NCI-H2196 treated with DMSO at 0.1 percent for 48 hours (cell line): ENCODE data around the gene GTPBP1.

ENCODE experiments used
- DNase-seq: peaks from one replicate; lab custom pipeline; 2025; ENCODE audit not compliant: unreplicated experiment; lab: John Stamatoyannopoulos, UW

Gene GTPBP1

GRCh38 chr22:38756711-38757463, 51.1 kb downstream of the GTPBP1 start:
- no peak for DNase-seq

- DNase-seq: no peak
Measured at GRCh38 chr22:38757464-38757757, 51.7 kb downstream of the GTPBP1 start.

DNA sequence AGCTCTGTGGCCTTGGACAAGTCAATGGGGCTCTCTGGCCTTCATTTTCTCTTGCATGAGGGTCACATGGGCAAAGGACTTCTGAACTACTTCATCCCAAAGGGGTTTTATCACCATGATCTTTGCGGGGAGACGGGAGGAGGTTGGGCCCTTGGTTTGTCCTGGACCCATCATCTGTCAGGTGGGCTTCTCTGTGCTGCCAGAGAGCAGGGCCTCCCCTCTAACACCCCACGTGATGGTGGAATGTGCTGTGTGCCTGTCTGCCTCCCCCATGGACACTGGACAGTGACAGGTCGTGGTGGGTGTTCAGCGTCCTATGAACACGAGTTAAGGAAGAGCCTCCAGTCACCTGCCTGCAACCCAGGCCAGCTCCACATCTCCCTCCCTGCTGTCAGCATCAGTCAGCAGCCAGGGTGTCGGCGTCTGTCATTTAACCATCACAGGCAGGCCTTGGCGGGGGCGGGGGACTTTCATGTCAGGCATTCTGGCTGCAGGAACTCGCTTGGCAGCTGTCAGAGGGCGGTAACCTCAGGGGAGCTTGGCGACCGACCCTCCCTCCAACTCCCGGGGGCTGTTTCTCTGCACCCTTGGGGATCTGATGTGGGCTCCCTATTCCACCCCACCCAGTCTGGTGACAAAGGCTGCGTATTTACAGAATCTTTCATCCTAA, 52.7 kb downstream of the GTPBP1 start:
- DNase-seq: no peak

- DNase-seq: no peak
Measured at GRCh38 chr22:38759005-38759404, 53.3 kb downstream of the GTPBP1 start.

- DNase-seq: no peak
Measured at GRCh38 chr22:38760477-38761201, 54.9 kb downstream of the GTPBP1 start.

DNA sequence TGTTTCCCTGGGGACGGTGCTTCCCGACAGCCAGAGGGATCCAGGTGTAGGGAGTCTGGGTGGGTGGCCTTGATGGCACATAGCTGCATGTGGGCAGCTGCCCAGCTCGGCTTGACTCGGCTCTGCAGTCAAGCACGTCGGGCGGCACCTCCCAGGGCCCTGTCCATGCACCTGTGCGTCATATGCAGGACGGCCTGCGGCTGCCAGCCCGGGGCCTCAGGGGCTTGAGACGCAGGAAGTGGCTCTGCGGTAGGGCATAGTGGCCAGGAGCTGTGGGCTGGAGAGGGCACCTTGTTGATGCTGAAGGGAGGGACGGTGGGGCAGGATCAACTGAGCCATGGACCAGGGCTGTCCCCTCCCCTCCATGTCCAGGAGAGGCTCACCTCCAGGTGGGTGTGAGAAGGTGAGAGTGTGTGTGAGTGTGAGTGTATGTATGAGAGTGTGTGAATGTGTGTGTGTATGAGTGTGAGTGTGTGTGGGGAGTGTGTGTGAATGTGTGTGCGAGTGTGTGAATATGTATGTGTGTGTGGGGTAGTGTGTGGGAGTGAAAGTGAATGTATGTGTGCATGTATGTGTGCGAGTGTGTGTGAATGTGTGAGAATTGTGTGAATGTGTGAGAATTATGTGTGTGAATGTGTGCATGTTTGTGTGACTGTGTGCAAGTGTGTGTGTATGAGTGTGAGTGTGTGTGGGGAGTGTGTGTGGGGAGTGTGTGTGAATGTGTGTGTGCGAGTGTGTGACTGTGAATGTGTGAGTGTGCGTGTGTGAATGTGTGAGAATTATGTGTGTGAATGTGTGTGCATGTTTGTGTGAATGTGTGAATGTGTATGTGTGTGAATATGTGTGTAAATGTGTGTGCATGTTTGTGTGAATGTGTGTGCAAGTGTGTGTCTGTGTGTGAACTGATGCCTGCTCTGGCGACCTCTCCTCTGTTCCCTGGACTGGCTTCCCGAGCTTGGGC, 55.7 kb downstream of the GTPBP1 start:
- no peak for DNase-seq

DNA sequence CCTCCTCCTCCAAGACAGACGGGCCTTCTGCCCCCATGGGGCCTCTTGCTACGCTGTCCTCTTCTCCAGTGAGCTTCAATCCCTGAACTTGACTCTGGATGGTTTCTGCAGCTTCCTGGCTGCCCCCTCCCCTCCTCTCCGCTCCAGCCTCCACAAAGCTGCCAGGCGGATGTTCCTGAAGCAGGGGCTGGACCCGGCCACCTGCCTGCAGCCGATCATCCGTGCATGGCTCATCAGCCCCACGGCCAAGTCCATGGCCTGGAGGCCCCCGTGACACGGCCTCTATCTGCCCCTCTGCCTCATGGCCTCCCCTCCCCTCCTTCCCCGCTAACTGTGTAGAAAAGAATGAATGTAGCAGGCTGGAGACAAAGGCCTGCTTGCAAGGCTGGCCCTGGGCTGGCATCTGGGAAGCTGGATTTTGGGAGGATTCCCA, 56.8 kb downstream of the GTPBP1 start:
- no peak for DNase-seq

GRCh38 chr22:38766076-38766777, 60.5 kb downstream of the GTPBP1 start:
- peak; percentile 50 for DNase-seq

DNA sequence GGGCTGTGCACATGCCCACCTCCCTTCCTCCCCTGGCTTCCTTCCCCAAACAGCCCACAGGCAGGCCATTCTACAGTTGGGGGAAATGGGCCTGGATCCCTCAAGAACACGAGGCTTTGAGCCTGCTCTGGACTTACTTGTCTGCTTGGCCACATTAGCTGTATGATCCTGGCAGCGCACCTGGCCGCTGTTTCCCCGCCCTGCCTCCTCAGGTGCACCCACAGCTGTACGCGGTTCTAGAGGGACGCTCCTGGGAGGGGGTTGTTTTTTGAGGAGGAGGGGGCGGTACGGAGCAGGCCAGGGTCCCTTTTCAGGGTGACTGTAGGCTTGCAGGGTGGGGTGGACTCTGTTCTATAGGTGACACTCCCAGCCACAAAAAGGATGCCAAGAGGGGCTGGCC, 61.6 kb downstream of the GTPBP1 start:
- no peak for DNase-seq

GRCh38 chr22:38768036-38768435, 62.3 kb downstream of the GTPBP1 start:
- no peak for DNase-seq

DNA sequence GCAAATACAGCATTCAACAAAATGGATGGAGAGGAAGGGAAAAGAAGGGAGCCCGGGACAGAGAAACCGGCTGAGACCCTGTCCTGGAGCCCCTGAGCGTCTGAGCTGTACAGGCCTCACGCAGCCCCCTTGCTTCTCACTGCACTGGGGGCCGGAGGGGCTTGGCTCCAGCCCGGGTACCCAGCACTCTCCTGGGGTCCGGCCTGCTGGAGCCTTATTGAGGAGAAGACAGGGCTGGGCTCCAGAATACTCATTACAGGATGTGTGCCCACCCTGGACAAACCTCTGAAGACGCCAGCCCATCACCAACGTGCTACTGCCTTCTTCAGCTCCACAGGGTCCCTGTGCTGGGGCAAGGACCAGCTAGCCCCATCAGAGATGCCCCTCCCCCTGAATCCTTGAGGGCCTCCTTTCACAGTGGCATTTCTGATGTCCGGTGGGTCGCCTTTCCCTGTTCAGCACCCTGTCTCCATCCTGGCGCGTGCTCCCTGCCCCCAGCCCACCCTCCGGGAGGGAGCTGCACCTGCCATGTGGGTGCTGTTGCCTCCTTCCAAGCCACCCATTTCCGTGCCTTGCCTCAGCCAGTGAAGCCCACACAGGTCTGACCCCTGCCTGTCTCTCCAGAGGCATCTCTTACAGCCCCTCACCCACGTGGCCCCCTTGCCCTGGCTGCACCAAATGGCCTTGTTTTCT, 64.7 kb downstream of the GTPBP1 start:
- DNase-seq: no peak

- DNase-seq: no peak
Measured at GRCh38 chr22:38772623-38772873, 66.8 kb downstream of the GTPBP1 start.

DNA sequence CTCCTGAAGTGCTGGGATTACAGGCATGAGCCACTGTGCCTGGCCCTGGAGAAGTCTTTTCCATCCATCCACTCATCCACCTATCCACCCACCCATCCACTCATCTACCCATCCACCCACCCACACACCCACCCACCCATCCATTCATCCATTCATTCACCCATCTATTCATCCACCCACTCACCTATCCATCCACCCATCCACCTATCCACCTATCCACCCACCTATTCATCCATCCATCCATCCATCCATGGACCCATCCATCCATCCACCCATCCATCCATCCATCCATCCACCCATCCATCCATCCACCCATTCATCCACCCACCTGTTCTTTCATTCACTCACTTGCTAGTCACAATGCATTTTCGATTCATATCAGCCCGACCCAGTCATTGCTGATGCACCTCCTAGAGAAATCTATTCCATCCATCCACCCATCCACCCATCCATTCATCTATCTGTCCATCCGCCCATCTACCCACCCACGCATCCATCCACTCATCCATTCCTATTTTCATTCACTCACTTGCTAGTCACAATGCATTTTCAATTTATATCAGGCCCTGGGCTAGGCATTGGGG, 67.7 kb downstream of the GTPBP1 start:
- DNase-seq: no peak

GRCh38 chr22:38774496-38775166, 68.9 kb downstream of the GTPBP1 start:
- DNase-seq: no peak

GRCh38 chr22:38775656-38776055, 69.9 kb downstream of the GTPBP1 start:
- no peak for DNase-seq

DNA sequence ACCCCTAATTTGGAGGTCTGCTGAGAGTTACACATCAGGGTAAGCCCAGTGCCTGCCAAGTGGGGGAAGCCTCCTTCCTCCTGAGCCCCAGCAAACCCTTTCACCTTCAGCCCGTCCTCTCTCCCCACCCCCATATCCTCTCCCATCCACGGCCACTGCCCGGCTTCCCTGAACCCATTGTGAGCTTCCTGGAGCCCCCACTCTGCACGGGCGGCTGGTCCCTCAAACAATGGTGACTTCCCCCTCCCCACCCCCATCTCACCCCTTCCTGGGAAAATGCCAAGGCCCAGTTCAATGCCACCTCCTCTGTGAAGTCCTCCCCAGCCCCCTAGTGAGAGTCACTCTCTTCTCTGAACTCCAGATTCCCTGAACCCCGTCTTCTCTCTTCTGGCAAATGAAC, 70.3 kb downstream of the GTPBP1 start:
- DNase-seq: no peak

DNA sequence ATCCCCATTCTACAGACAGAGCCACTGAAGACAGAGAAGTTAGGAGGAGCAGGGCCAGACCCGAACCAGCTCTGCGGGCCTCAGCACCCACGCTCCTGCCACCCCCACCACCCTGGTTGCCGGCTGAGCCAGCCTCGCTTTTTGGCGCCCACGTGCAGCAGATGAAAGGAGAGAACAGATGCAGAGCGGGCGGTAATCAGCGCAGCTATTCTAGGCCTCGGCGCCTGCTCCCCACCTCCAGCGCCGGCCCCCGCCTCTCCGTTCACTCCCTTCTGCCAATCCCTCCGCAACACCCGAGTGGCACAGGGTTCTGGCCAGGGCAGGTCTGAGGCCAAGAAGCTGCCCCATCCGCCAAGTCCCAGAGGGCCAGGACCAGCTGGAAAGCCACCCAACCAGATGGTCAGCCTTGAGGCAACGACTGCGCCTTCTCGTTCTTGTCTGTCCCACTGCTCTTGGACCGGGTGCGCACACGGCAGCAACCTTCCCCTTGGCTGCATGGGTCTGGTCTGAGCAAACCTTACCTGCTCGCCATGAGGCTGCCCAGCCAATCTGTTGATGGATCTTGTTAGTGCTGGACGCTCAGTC, 71.4 kb downstream of the GTPBP1 start:
- no peak for DNase-seq

DNA sequence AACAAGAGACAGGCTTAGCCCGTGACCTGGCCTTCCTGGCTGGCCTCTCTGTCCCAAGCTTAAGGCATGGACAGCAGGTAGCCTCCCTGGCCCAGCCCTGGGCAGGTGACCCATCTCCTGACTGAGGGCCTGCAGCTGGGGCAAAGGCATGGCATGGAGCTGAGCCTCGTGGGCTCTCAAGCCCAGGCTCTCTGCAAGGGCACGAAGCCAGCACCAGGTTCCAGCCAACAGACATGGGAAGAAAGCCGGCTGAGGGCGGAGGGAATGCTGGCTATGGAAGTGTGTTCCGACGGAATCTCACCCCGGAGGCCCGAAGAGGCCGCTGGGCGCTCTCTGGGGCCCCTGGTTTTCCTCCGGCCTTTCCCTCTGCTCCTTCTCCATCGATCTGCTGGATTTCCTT, 75.3 kb downstream of the GTPBP1 start:
- DNase-seq: no peak
